ENCODE results near the gene SLC39A1. TPM values are rescaled to one million over a fixed set of nuclear protein-coding genes. Genes with fewer than 3 reads are reported as not detected.

Gene SLC39A1
- total and polyA plus RNA-seq, 9 of the 15 experiments (the other 6 are each of a cell fraction or from before 2014, with no cell fraction given), result 9.9 to 81.1 (median 62.7) TPM

DNA sequence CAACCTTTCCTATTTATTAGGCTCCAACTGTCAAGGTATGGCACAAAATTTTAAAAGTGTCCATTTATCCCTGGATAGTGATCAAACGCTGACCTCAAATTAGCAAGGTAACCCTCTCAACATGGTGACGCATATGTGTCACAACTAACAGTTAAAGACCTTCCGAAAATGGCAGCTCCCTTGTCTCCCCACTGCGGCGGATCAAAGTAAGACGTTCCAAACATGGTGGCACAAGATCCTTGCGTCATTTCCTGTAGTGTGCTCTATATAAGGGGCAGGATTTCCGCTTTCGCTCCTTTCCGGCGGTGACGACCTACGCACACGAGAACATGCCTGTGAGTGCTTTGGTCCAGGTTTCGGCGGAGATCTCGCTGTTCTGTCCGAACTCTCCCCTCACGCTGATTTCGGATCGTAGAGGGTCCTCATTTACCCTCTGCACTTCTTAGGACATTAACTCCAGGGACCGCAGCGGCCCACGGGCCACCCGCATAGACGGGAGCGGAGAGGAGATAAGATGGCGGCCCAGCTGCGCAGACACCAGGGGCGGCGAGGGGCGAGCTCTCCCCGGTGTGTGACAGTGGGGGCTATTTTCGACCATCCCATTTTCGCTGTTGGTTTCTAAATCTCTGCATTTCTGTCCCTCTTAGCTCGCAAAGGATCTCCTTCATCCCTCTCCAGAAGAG is 27.3 kb upstream of the SLC39A1 start, which contains the start of gene RPS27 (continued):
- TF ChIP-seq, protein P1, sequence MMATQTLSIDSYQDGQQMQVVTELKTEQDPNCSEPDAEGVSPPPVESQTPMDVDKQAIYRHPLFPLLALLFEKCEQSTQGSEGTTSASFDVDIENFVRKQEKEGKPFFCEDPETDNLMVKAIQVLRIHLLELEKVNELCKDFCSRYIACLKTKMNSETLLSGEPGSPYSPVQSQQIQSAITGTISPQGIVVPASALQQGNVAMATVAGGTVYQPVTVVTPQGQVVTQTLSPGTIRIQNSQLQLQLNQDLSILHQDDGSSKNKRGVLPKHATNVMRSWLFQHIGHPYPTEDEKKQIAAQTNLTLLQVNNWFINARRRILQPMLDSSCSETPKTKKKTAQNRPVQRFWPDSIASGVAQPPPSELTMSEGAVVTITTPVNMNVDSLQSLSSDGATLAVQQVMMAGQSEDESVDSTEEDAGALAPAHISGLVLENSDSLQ (IDR thresholded peaks at IDR 0.05), result peak; percentile 76
- TF ChIP-seq ILK (tag; IDR thresholded peaks at IDR 0.05; ENCODE audit: borderline replicate concordance, low read depth) (no peak), PCBP1 (IDR thresholded peaks at IDR 0.05; ENCODE audit: low read depth, low read length, poor library complexity, severe bottlenecking) (no peak), SIRT6 (IDR thresholded peaks at IDR 0.05; ENCODE audit: low read depth, low read length) (no peak), ZNF174 (CRISPR knock-in tag; IDR thresholded peaks at IDR 0.05) (no peak), EP400 (IDR thresholded peaks at IDR 0.05) (peak; percentile 99), STAT5A (IDR thresholded peaks at IDR 0.05; ENCODE audit: borderline replicate concordance, low read length) (peak; percentile 41; the same call in 1 of the 2 replicates), LARP7 (IDR thresholded peaks at IDR 0.05) (peak; percentile 83; the same call in 1 of the 2 replicates), U2AF1 (optimal IDR thresholded peaks at IDR 0.05; ENCODE audit: low read depth, low read length) (no peak), HDAC8 (tag; IDR thresholded peaks at IDR 0.05) (no peak), KAT8 (IDR thresholded peaks at IDR 0.05; ENCODE audit: low read depth) (0 out of 2 replicates have a peak, but pooled peaks have one; percentile 42), ARHGAP35 (IDR thresholded peaks at IDR 0.05; ENCODE audit: partially characterized antibody) (no peak)
- TF ChIP-seq, protein P2, sequence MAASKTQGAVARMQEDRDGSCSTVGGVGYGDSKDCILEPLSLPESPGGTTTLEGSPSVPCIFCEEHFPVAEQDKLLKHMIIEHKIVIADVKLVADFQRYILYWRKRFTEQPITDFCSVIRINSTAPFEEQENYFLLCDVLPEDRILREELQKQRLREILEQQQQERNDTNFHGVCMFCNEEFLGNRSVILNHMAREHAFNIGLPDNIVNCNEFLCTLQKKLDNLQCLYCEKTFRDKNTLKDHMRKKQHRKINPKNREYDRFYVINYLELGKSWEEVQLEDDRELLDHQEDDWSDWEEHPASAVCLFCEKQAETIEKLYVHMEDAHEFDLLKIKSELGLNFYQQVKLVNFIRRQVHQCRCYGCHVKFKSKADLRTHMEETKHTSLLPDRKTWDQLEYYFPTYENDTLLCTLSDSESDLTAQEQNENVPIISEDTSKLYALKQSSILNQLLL (CRISPR knock-in tag; IDR thresholded peaks at IDR 0.05; ENCODE audit: borderline replicate concordance), result no peak
- TF ChIP-seq, protein P3, sequence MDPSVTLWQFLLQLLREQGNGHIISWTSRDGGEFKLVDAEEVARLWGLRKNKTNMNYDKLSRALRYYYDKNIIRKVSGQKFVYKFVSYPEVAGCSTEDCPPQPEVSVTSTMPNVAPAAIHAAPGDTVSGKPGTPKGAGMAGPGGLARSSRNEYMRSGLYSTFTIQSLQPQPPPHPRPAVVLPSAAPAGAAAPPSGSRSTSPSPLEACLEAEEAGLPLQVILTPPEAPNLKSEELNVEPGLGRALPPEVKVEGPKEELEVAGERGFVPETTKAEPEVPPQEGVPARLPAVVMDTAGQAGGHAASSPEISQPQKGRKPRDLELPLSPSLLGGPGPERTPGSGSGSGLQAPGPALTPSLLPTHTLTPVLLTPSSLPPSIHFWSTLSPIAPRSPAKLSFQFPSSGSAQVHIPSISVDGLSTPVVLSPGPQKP (CRISPR knock-in tag; IDR thresholded peaks at IDR 0.05), result no peak
